Prostate gland (tissue), 2 donors: Measurements from ENCODE around the gene FANCD2OS.

Experiments used
- POLR2AphosphoS5 ChIP-seq: sonication (generic); formaldehyde crosslinking; IDR thresholded peaks from one replicate; pipeline ENCODE4 v1.6.1; 2017; ENCODE audit warnings: antibody characterized with exemption
- TF ChIP-seq, protein P1 (sequence below), 4 experiments: fragments of 200-600 bp in 2 of 4; fragments of 450-650 bp in 2 of 4; sonication (generic) in 2 of 4; IDR thresholded peaks; 1 replicate in 3 of 4; 2 replicates in 1 of 4; pipeline ENCODE4 v1.5.1; 2016 to 2019; ENCODE audit warnings: antibody characterized with exemption in 4 of 4, mild to moderate bottlenecking in 2 of 4, moderate library complexity in 2 of 4

DNA sequence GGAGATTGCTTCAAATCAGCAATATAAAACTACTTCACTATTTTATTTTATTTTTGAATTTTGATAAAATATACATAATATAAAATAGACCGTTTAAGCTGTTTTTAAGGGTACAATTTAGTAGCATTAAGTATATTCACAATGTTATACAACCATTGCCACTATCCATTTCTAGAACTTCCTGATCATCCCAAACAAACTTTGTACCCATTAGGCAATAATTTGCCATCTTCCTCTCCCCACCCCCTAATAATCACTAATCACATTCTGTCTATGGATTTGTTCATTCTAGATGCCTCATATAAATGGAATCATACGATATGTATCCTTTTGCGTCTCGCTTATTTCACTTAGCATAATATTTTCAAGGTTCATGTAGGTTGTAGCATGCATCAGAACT, 53.0 kb downstream of the FANCD2OS start:
- TF ChIP-seq, protein P1, sequence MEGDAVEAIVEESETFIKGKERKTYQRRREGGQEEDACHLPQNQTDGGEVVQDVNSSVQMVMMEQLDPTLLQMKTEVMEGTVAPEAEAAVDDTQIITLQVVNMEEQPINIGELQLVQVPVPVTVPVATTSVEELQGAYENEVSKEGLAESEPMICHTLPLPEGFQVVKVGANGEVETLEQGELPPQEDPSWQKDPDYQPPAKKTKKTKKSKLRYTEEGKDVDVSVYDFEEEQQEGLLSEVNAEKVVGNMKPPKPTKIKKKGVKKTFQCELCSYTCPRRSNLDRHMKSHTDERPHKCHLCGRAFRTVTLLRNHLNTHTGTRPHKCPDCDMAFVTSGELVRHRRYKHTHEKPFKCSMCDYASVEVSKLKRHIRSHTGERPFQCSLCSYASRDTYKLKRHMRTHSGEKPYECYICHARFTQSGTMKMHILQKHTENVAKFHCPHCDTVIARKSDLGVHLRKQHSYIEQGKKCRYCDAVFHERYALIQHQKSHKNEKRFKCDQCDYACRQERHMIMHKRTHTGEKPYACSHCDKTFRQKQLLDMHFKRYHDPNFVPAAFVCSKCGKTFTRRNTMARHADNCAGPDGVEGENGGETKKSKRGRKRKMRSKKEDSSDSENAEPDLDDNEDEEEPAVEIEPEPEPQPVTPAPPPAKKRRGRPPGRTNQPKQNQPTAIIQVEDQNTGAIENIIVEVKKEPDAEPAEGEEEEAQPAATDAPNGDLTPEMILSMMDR (IDR thresholded peaks at IDR 0.05) = no peak
- no peak for TF ChIP-seq POLR2AphosphoS5
